Neural cell (in vitro differentiated cells): Measurements from ENCODE around the gene CADPS2. TPM values are rescaled to one million over a fixed set of nuclear protein-coding genes. Genes with fewer than 3 reads are reported as not detected.

Experiments
- H2AFZ ChIP-seq: fragments of 200-600, 300-800 bp; sonication (generic), shearing (Covaris generic); 2 replicates; pipeline ENCODE4 v1.6.0; 2014; ENCODE audit warnings: low read depth, mild to moderate bottlenecking, antibody characterized with exemption, low read length, moderate library complexity
- H3F3A ChIP-seq: fragments of 200-600 bp; shearing (Covaris generic); 2 replicates; pipeline ENCODE4 v1.6.1; 2016; ENCODE audit warnings: mild to moderate bottlenecking, moderate library complexity, mixed read lengths, antibody characterized with exemption, low read length; ENCODE audit not compliant: insufficient read depth, poor library complexity, severe bottlenecking
- H3K27ac ChIP-seq: fragments of 200-600, 300-800 bp; sonication (generic), shearing (Covaris generic); 2 replicates; pipeline ENCODE4 v1.5.1; 2014; ENCODE audit warnings: mild to moderate bottlenecking, low read length, moderate library complexity
- H3K27me3 ChIP-seq: fragments of 300-800, 200-600 bp; sonication (generic), shearing (Covaris generic); 2 replicates; pipeline ENCODE4 v1.6.0; 2014; ENCODE audit warnings: mild to moderate bottlenecking, low read depth, low read length, moderate library complexity; ENCODE audit not compliant: insufficient read depth
- H3K36me3 ChIP-seq: fragments of 300-800, 200-600 bp; sonication (generic), shearing (Covaris generic); 2 replicates; pipeline ENCODE4 v1.5.1; 2014; ENCODE audit warnings: mild to moderate bottlenecking, antibody characterized with exemption, low read length, moderate library complexity; ENCODE audit not compliant: insufficient read depth
- H3K4me2 ChIP-seq: fragments of 300-800, 200-600 bp; sonication (generic), shearing (Covaris generic); 2 replicates; pipeline ENCODE4 v1.6.0; 2014; ENCODE audit warnings: mild to moderate bottlenecking, low read length
- H3K4me3 ChIP-seq: fragments of 300-800, 200-600 bp; sonication (generic), shearing (Covaris generic); 2 replicates; pipeline ENCODE4 v1.5.1; 2014; ENCODE audit warnings: mild to moderate bottlenecking, low read length, moderate library complexity
- H3K79me2 ChIP-seq: fragments of 200-600 bp; shearing (Covaris generic); replicated peaks from 2 replicates; pipeline ENCODE4 v1.6.0; 2014; ENCODE audit warnings: mild to moderate bottlenecking, low read length, moderate library complexity; ENCODE audit not compliant: insufficient read depth
- H3K9ac ChIP-seq: fragments of 300-800, 200-600 bp; sonication (generic), shearing (Covaris generic); 2 replicates; pipeline ENCODE4 v1.6.1; 2016; ENCODE audit warnings: mild to moderate bottlenecking, low read length, mixed read lengths
- H3K9me2 ChIP-seq: fragments of 200-600 bp; shearing (Covaris generic); 2 replicates; pipeline ENCODE4 v1.6.1; 2016; ENCODE audit warnings: mild to moderate bottlenecking, low read length, mixed read lengths; ENCODE audit not compliant: insufficient read depth
- H3K9me3 ChIP-seq: fragments of 200-600, 300-800 bp; sonication (generic), shearing (Covaris generic); 2 replicates; pipeline ENCODE4 v1.6.1; 2016; ENCODE audit warnings: mild to moderate bottlenecking, mixed run types, low read length, moderate library complexity, mixed read lengths
- H4K20me1 ChIP-seq: fragments of 200-600 bp; shearing (Covaris generic); 2 replicates; pipeline ENCODE4 v1.6.1; 2016; ENCODE audit warnings: mild to moderate bottlenecking, mixed run types; ENCODE audit not compliant: insufficient read depth
- EP300 ChIP-seq: fragments of 450-650 bp; conservative IDR thresholded peaks from 2 replicates; pipeline ENCODE4 v1.6.1; 2014; ENCODE audit warnings: antibody characterized with exemption, mild to moderate bottlenecking, moderate library complexity; ENCODE audit not compliant: poor library complexity, severe bottlenecking
- EZH2 ChIP-seq: fragments of 200-600, 300-800 bp; shearing (Covaris generic), sonication (generic); IDR thresholded peaks from 2 replicates; pipeline ENCODE4 v1.6.1; 2014; ENCODE audit warnings: antibody characterized with exemption, low read length, borderline replicate concordance, mild to moderate bottlenecking; ENCODE audit not compliant: insufficient read depth, poor library complexity, severe bottlenecking
- MXI1 ChIP-seq: fragments of 450-650 bp; conservative IDR thresholded peaks from 2 replicates; pipeline ENCODE4 v1.6.1; 2014; ENCODE audit warnings: antibody characterized with exemption, mild to moderate bottlenecking; ENCODE audit not compliant: poor library complexity, severe bottlenecking
- POLR2AphosphoS5 ChIP-seq: IDR thresholded peaks from 2 replicates; pipeline ENCODE4 v1.6.1; 2012
- RAD21 ChIP-seq: fragments of 450-650 bp; conservative IDR thresholded peaks from 2 replicates; pipeline ENCODE4 v1.6.1; 2014; ENCODE audit warnings: antibody characterized with exemption, mild to moderate bottlenecking, moderate library complexity
- SMC3 ChIP-seq: fragments of 450-650 bp; conservative IDR thresholded peaks from 2 replicates; pipeline ENCODE4 v1.6.1; 2014; ENCODE audit warnings: antibody characterized with exemption, mild to moderate bottlenecking, moderate library complexity; ENCODE audit not compliant: poor library complexity
- TAF1 ChIP-seq: IDR thresholded peaks from 2 replicates; pipeline ENCODE4 v1.6.1; 2012; ENCODE audit warnings: low read depth
- polyA plus RNA-seq: library from polyadenylated mRNA; depleted of rRNA; stranded (reverse); fragments of >200 nt; gene quantifications from 2 replicates; pipeline ENCODE4 v1.2.3, GENCODE V29; 2014
- TF ChIP-seq, protein P1 (sequence below): fragments of 450-650 bp; IDR thresholded peaks from 2 replicates; pipeline ENCODE4 v1.5.1; 2014; ENCODE audit warnings: antibody characterized with exemption, mild to moderate bottlenecking, moderate library complexity; ENCODE audit not compliant: poor library complexity, severe bottlenecking
- TF ChIP-seq, protein P2 (sequence below): IDR thresholded peaks from 2 replicates; pipeline ENCODE4 v1.6.1; 2012; ENCODE audit warnings: borderline replicate concordance

The CADPS2 gene
- polyA plus RNA-seq, 1 donor from 2014 or later: 5.9 TPM

DNA sequence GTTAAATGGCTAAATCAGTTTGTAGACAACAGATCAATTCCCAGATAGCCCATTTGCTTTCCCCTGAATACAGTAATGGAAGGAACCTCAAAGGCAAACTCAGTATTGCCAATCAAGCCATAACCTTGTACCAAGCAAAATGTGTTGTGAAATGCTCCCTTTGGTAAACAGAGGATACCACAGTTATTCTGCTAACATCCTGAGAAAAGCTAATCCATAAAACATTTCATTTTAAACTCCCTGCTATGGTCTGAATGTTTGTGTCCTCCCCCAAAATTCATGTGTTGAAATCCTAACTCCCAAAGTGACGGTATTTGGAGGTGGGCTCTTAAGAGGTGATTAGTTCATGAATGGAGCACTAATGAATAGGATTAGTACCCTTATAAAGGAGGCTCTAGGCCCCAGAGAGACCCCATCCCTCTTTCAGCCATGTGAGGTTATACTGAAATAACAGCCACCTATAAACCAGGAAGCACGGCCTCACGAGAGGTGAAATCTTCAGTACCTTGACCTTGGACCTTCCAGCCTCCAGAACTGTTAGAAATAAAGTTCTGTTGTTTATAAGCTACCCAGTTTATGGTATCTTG lies 94.2 kb downstream of the CADPS2 start:
- TF ChIP-seq SMC3 (no peak), POLR2AphosphoS5 (no peak), EZH2 (no peak), EP300 (no peak), TAF1 (no peak), MXI1 (no peak), RAD21 (no peak)
- TF ChIP-seq, protein P1, sequence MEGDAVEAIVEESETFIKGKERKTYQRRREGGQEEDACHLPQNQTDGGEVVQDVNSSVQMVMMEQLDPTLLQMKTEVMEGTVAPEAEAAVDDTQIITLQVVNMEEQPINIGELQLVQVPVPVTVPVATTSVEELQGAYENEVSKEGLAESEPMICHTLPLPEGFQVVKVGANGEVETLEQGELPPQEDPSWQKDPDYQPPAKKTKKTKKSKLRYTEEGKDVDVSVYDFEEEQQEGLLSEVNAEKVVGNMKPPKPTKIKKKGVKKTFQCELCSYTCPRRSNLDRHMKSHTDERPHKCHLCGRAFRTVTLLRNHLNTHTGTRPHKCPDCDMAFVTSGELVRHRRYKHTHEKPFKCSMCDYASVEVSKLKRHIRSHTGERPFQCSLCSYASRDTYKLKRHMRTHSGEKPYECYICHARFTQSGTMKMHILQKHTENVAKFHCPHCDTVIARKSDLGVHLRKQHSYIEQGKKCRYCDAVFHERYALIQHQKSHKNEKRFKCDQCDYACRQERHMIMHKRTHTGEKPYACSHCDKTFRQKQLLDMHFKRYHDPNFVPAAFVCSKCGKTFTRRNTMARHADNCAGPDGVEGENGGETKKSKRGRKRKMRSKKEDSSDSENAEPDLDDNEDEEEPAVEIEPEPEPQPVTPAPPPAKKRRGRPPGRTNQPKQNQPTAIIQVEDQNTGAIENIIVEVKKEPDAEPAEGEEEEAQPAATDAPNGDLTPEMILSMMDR: no peak
- TF ChIP-seq, protein P2, sequence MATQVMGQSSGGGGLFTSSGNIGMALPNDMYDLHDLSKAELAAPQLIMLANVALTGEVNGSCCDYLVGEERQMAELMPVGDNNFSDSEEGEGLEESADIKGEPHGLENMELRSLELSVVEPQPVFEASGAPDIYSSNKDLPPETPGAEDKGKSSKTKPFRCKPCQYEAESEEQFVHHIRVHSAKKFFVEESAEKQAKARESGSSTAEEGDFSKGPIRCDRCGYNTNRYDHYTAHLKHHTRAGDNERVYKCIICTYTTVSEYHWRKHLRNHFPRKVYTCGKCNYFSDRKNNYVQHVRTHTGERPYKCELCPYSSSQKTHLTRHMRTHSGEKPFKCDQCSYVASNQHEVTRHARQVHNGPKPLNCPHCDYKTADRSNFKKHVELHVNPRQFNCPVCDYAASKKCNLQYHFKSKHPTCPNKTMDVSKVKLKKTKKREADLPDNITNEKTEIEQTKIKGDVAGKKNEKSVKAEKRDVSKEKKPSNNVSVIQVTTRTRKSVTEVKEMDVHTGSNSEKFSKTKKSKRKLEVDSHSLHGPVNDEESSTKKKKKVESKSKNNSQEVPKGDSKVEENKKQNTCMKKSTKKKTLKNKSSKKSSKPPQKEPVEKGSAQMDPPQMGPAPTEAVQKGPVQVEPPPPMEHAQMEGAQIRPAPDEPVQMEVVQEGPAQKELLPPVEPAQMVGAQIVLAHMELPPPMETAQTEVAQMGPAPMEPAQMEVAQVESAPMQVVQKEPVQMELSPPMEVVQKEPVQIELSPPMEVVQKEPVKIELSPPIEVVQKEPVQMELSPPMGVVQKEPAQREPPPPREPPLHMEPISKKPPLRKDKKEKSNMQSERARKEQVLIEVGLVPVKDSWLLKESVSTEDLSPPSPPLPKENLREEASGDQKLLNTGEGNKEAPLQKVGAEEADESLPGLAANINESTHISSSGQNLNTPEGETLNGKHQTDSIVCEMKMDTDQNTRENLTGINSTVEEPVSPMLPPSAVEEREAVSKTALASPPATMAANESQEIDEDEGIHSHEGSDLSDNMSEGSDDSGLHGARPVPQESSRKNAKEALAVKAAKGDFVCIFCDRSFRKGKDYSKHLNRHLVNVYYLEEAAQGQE: no peak
- Histone ChIP-seq H3K4me3 (no peak overlapping the region), H3K9me2 (no peaks in the 10 kb centered on the region), H3K4me2 (no peak overlapping the region), H3F3A (no peaks in the 10 kb centered on the region), H3K79me2 (no peaks in the 10 kb centered on the region), H4K20me1 (no peaks in the 10 kb centered on the region), H2AFZ (no peak overlapping the region), H3K9me3 (no peaks in the 10 kb centered on the region), H3K9ac (no peak overlapping the region), H3K27me3 (no peaks in the 10 kb centered on the region), H3K36me3 (no peaks in the 10 kb centered on the region), H3K27ac (no peak overlapping the region)

DNA sequence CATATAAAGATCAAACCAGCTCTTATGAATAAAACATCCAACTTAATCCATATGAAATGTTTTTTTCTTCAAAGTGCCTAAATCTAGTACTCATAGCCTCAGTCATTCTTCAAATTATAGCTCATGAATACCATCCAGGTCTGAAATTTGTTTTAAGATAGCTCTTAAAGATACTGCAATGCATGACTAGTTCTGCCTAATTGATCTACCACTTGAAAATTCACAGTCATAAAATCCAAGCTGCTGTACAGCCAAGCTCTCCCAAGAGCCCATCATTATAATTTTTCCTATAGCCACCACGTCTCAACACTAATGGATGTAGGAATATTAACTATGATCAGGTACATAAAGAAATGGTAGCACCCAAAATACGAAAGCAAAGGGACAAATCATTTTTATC lies 95.7 kb downstream of the CADPS2 start:
- Histone ChIP-seq H2AFZ (no peak overlapping the region), H3K4me3 (no peak overlapping the region), H3K36me3 (no peaks in the 10 kb centered on the region), H3F3A (no peaks in the 10 kb centered on the region), H3K9me2 (no peaks in the 10 kb centered on the region), H3K4me2 (no peak overlapping the region), H3K79me2 (no peaks in the 10 kb centered on the region), H3K27ac (no peak overlapping the region), H4K20me1 (no peaks in the 10 kb centered on the region), H3K27me3 (no peaks in the 10 kb centered on the region), H3K9ac (no peak overlapping the region), H3K9me3 (no peaks in the 10 kb centered on the region)
- TF ChIP-seq POLR2AphosphoS5 (no peak), SMC3 (no peak), TAF1 (no peak), RAD21 (no peak)
- TF ChIP-seq, protein P1: no peak
- TF ChIP-seq, protein P2: no peak
